CD4-positive, alpha-beta memory T cell (primary cell): ENCODE data around the gene TNS1. TPM values are rescaled to one million over a fixed set of nuclear protein-coding genes. Genes with fewer than 3 reads are reported as not detected.

Experiments used
- CTCF ChIA-PET: fragments of 350-600 bp; sonication (Branson Sonifier 250); formaldehyde crosslinking; loops from one replicate; lab custom pipeline; 2021; ENCODE audit warnings: inconsistent platforms; ENCODE audit not compliant: partially characterized antibody; lab: Charles Lee
- POLR2A ChIA-PET: fragments of 350-600 bp; sonication (Branson Sonifier 250); formaldehyde crosslinking; loops from one replicate; lab custom pipeline; 2021; ENCODE audit not compliant: partially characterized antibody; lab: Charles Lee
- DNase-seq, 5 donors: peaks; one replicate each; pipeline versions ENCODE4 v3.0.0 to v3.0.0-alpha.2; 2020 to 2022; ENCODE audit warnings: mixed read lengths in 1 of 5
- H3K27ac ChIP-seq: one replicate; pipeline ENCODE4 v1.7.0; 2013; ENCODE audit warnings: low read depth, low read length
- H3K27me3 ChIP-seq: 2 replicates; pipeline ENCODE4 v1.7.0; 2013; ENCODE audit warnings: mild to moderate bottlenecking, low read length, moderate library complexity; ENCODE audit not compliant: insufficient read depth
- H3K36me3 ChIP-seq: 2 replicates; pipeline ENCODE4 v1.7.0; 2013; ENCODE audit warnings: mild to moderate bottlenecking, low read length, moderate library complexity; ENCODE audit not compliant: insufficient read depth
- H3K4me1 ChIP-seq: 2 replicates; pipeline ENCODE4 v1.7.0; 2013; ENCODE audit warnings: mild to moderate bottlenecking, low read length, moderate library complexity; ENCODE audit not compliant: insufficient read depth
- H3K4me3 ChIP-seq, 2 donors: one replicate each; pipeline ENCODE4 v1.7.0; 2013; ENCODE audit warnings: low read length in 2 of 2, mild to moderate bottlenecking in 1 of 2
- H3K9me3 ChIP-seq, 2 donors: one replicate each; pipeline ENCODE4 v1.7.0; 2013; ENCODE audit warnings: low read length in 2 of 2, control low read depth in 1 of 2; ENCODE audit not compliant: control insufficient read depth in 1 of 2
- H3K27ac Mint-ChIP-seq, 7 donors: one replicate each; pipeline ENCODE4 v1.8.0; 2020 to 2021; ENCODE audit warnings: mixed read lengths in 7 of 7, mild to moderate bottlenecking in 6 of 7, inconsistent platforms in 3 of 7, moderate library complexity in 3 of 7
- H3K27me3 Mint-ChIP-seq, 2 donors: one replicate each; pipeline ENCODE4 v1.8.0; 2020 to 2021; ENCODE audit warnings: mixed read lengths in 2 of 2
- H3K36me3 Mint-ChIP-seq, 2 donors: one replicate each; pipeline ENCODE4 v1.8.0; 2020 to 2021; ENCODE audit warnings: mixed read lengths in 2 of 2, inconsistent platforms in 1 of 2, mild to moderate bottlenecking in 1 of 2
- H3K4me1 Mint-ChIP-seq, 4 donors: one replicate each; pipeline ENCODE4 v1.8.0; 2020 to 2021; ENCODE audit warnings: mixed read lengths in 4 of 4, mild to moderate bottlenecking in 1 of 4
- H3K4me3 Mint-ChIP-seq, 8 donors: one replicate each; pipeline ENCODE4 v1.8.0; 2020 to 2021; ENCODE audit warnings: mixed read lengths in 8 of 8, mild to moderate bottlenecking in 7 of 8, moderate library complexity in 6 of 8, inconsistent platforms in 3 of 8
- H3K9me3 Mint-ChIP-seq, 8 donors: one replicate each; pipeline ENCODE4 v1.8.0; 2020 to 2021; ENCODE audit warnings: mixed read lengths in 8 of 8, mild to moderate bottlenecking in 5 of 8, inconsistent platforms in 3 of 8, moderate library complexity in 1 of 8
- intact Hi-C: fragments of 100-400 bp; cut with micrococcal nuclease; formaldehyde crosslinking; loops from one replicate; pipeline ENCODE4 v1.15.1; 2023
- polyA plus RNA-seq, 2 donors: library from polyadenylated mRNA; unstranded; fragments of 300-500 nt; fragmentation: Illumina TruSeq; gene quantifications; one replicate each; pipeline ENCODE4 v1.2.3, GENCODE V29; 2021
- total RNA-seq, 2 experiments: library from RNA; stranded (reverse); gene quantifications; one replicate each; pipeline ENCODE4 v1.2.3, GENCODE V29; 2021

TNS1 gene
- total and polyA plus RNA-seq, 4 experiments from 2014 or later = 0.78 to 1.2 TPM; not detected in 2

DNA sequence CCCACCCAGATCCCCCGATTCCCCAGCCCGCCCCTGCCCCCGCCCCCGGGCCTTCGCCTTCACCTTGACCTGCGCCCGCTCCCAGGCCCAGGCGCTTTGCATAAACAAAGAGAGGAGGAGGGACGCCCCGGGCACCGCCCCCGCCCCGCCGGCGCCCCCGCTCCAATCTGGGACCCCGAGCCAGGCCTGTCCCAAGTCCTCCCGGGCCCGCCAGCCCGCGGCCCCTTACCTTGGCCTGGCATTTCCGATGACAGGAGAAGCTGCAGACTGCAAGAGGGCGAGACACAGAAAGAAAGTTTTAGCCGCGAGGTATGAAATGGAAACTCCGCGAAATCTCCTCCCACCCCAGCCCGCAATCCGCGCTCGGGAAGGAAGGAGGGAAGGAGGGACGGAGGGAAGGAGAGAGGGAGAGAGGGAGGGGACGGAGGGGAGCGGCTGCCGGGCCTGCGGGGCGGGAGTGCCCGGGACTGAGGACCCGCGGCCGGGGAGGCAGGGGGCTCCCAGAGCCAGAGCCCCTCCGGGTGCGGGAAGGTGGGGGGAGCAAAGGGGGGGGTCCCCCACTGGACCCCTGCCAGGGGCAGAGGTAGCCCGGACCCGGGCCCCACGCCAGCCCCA, 24.2 kb downstream of the TNS1 start:
- POLR2A ChIA-PET = no interaction called here

DNA sequence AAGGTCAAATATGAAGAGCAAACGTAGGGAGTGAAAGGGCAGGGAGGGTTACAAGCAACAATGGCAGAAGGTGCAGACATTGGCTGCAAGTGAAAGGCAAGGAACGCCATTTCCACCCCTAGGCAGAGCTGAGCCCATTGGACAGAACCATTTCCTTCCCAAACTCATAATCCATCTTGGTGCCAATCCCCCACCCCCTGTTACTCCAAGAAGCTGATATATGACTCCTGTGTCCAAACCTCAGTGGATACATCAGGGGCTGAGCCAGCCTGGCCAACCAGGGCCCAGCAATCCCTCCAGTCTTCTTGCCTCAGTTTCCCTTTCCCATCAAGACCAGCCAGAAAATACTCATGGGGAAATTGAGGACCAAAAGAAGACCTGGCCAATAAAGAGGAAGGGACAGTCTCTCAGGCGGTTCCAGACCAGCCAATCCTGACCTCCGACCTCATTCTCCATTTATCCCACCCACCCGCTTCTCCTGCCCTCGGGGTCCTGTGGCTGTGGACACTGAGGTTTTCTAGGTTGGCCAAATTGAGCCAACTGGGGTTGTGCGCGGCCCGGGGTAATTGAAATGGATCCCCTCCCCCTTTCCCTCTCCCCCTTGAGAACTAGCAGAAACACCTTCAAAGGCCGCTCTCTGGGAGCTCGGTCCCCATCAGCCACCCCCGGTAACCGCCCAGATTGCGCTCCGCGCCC, 24.8 kb downstream of the TNS1 start:
- no peaks in the 10 kb centered on the region for H3K27me3 ChIP-seq
- Mint-ChIP-seq H3K36me3 (no peaks in the 10 kb centered on the region), H3K9me3 (peaks cover 0 to 2% (median 0%) of the 10 kb centered on the region in 8 donors), H3K4me1 (peaks cover 0 to 3% (median 0%) of the 10 kb centered on the region in 4 donors), H3K4me3 (no peak overlapping the region), H3K27me3 (peaks cover 0 to 4% of the 10 kb centered on the region in 2 donors), H3K27ac (no peak overlapping the region)
- H3K36me3 ChIP-seq = no peaks in the 10 kb centered on the region
- no peak overlapping the region for H3K27ac ChIP-seq
- no peak overlapping the region for H3K4me3 ChIP-seq
- H3K9me3 ChIP-seq = no peaks in the 10 kb centered on the region
- ChIA-PET POLR2A (no interaction called here), CTCF (no interaction called here)
- DNase-seq = no peak
- intact Hi-C loops = no loop called here
- no peaks in the 10 kb centered on the region for H3K4me1 ChIP-seq

More for the DNA sequence above, 24.2 kb downstream of the TNS1 start:
- Mint-ChIP-seq H3K4me1 (peaks cover 0 to 3% (median 0%) of the 10 kb centered on the region in 4 donors), H3K36me3 (no peaks in the 10 kb centered on the region), H3K9me3 (peaks cover 0 to 2% (median 0%) of the 10 kb centered on the region in 8 donors), H3K27ac (no peak overlapping the region), H3K27me3 (peaks cover 0 to 1% of the 10 kb centered on the region in 2 donors), H3K4me3 (no peak overlapping the region)
- no peaks in the 10 kb centered on the region for H3K36me3 ChIP-seq
- intact Hi-C loops = no loop called here
- H3K27ac ChIP-seq = no peak overlapping the region
- DNase-seq = no peak
- H3K27me3 ChIP-seq = no peaks in the 10 kb centered on the region
- no peak overlapping the region for H3K4me3 ChIP-seq
- no peaks in the 10 kb centered on the region for H3K9me3 ChIP-seq
- CTCF ChIA-PET = no interaction called here
- no peaks in the 10 kb centered on the region for H3K4me1 ChIP-seq

DNA sequence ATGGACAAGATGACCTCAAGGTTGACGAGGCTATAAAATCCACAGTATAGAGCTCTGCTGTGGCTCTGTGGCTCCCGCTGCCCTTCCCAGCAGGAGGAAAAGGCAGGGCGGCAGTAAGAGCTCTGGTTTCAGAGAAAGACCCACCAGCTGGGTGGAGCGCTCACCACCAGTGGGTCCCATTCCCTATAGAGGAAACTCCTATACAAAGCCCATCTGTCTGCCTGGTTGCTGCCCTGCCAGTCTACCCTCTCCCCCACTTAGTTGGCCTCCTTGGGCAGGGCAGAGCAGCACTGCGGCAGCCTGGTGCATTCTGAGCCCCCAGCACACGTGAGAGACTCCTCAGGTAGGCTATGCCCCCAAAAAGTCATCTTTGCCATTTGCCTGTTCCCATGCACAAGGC, 26.5 kb downstream of the TNS1 start:
- ChIA-PET POLR2A (no interaction called here), CTCF (no interaction called here)
- Histone ChIP-seq H3K27ac (no peak overlapping the region), H3K4me3 (no peak overlapping the region), H3K27me3 (no peaks in the 10 kb centered on the region), H3K36me3 (no peaks in the 10 kb centered on the region), H3K9me3 (no peaks in the 10 kb centered on the region), H3K4me1 (no peaks in the 10 kb centered on the region)
- H3K4me3 Mint-ChIP-seq = no peak overlapping the region
- no peaks in the 10 kb centered on the region for H3K36me3 Mint-ChIP-seq
- DNase-seq = no peak
- peaks cover 0 to 3% (median 0%) of the 10 kb centered on the region in 4 donors for H3K4me1 Mint-ChIP-seq
- H3K27ac Mint-ChIP-seq = no peak overlapping the region
- peaks cover 1 to 7% of the 10 kb centered on the region in 2 donors for H3K27me3 Mint-ChIP-seq
- H3K9me3 Mint-ChIP-seq = peaks cover 0 to 2% (median 0%) of the 10 kb centered on the region in 8 donors
- intact Hi-C loops = no loop called here

DNA sequence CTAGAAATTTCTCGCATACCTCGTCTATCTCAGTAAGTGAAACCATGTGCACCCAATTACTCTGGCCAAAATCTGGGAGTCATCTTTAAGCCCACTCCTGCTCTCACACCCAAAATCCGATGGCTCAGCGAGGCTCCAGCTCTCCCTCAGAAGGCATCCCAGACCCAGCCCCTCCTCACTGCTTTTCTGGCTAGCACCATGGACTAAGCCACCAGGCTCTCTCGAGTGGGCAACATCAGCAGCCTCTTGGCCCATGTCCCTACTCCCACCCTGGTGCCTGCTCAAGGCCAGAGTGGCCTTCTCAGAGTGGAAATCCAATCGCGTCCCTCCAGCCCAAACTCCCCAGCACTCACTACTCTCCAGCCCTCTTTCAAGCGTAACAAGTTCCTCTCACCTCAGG, 27.2 kb downstream of the TNS1 start:
- Mint-ChIP-seq H3K4me1 (peaks cover 0 to 3% (median 0%) of the 10 kb centered on the region in 4 donors), H3K36me3 (no peaks in the 10 kb centered on the region), H3K27ac (no peak overlapping the region), H3K4me3 (no peak overlapping the region), H3K9me3 (peaks cover 0 to 2% (median 0%) of the 10 kb centered on the region in 8 donors), H3K27me3 (peaks cover 1 to 7% of the 10 kb centered on the region in 2 donors)
- no peaks in the 10 kb centered on the region for H3K9me3 ChIP-seq
- H3K27me3 ChIP-seq = no peaks in the 10 kb centered on the region
- no peak for DNase-seq
- POLR2A ChIA-PET = no interaction called here
- H3K27ac ChIP-seq = no peak overlapping the region
- CTCF ChIA-PET = no interaction called here
- intact Hi-C loops = no loop called here
- no peaks in the 10 kb centered on the region for H3K4me1 ChIP-seq
- H3K36me3 ChIP-seq = no peaks in the 10 kb centered on the region
- no peak overlapping the region for H3K4me3 ChIP-seq

DNA sequence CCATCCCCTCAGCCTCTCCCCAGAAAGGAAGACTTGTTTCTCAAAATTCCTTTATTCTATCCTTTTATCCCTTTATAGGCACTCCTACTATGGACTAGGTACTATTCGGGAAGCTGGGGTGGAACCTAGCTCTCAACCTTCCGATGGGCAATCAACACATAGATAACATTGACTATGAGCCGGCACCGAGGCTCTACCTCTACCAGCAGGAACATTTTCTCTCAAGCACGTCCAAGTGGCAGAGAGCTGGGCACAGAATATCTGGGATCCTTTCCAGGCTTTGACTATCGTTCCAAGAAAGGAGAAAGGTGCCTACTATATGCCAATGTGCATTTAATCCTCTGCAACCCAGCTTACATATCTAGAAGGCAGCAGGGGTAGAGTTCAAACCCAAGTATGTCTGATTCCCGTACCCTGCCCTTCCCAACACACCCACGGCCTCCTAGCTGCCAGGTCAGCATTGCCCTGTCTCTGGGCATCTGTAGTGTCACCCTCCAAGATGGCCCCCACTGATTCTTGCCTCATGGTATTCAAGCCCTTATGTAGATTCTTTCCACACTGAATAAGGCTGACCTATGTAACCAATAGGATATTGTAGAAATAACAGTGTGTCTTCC, 28.3 kb downstream of the TNS1 start:
- Mint-ChIP-seq H3K4me3 (no peak overlapping the region), H3K27me3 (peaks cover 7 to 9% of the 10 kb centered on the region in 2 donors), H3K9me3 (peaks cover 0 to 7% (median 0%) of the 10 kb centered on the region in 8 donors), H3K27ac (no peak overlapping the region), H3K36me3 (no peaks in the 10 kb centered on the region), H3K4me1 (peaks cover 0 to 3% (median 0%) of the 10 kb centered on the region in 4 donors)
- Histone ChIP-seq H3K4me3 (no peak overlapping the region), H3K9me3 (no peaks in the 10 kb centered on the region), H3K27ac (no peak overlapping the region), H3K4me1 (no peaks in the 10 kb centered on the region), H3K27me3 (no peaks in the 10 kb centered on the region), H3K36me3 (no peaks in the 10 kb centered on the region)
- intact Hi-C loops = no loop called here
- no peak for DNase-seq
- ChIA-PET POLR2A (no interaction called here), CTCF (no interaction called here)

DNA sequence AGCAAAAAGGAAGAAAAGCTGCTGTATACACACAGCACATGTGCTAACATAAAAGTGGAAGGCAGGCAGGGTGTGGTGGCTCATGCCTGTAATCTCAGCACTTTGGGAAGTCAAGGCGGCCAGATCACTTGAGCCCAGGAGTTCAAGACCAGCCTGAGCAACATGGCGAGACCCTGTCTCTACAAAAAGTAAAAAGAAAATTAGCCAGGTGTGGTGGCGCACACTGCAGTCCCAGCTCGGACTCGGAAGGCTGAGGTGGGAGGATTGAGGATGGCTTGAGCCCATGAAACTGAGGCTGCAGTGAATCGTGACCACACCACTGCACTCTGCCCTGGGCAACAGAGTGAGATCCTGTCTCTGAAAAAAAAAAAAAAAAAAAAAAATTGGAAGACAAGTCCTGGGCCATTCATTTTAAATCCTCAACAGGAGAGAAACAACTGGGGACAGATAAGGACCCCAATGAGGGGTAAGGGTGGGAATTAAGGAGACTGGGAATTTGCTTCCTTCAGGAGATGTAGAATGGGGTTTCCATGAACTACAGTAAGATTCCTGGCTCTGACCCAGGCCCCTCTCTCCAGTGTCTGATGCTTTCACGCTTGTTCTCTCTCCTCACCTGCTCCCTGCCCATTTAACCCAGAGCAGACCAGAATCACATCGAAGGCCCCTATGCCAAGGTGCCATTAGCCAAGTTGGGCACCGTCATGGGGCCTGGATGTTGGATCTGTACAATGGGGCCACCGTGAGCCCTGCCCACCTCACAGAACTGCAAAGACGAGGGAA, 29.6 kb downstream of the TNS1 start:
- Mint-ChIP-seq H3K4me1 (no peaks in the 10 kb centered on the region), H3K27ac (no peak overlapping the region), H3K27me3 (peaks cover 8 to 9% of the 10 kb centered on the region in 2 donors), H3K36me3 (no peaks in the 10 kb centered on the region), H3K4me3 (no peak overlapping the region), H3K9me3 (peaks cover 0 to 8% (median 0%) of the 10 kb centered on the region in 8 donors)
- Histone ChIP-seq H3K27ac (no peak overlapping the region), H3K27me3 (no peaks in the 10 kb centered on the region), H3K4me3 (no peak overlapping the region), H3K4me1 (no peaks in the 10 kb centered on the region), H3K36me3 (no peaks in the 10 kb centered on the region), H3K9me3 (no peaks in the 10 kb centered on the region)
- DNase-seq = no peak
- POLR2A ChIA-PET = no interaction called here
- intact Hi-C loops = no loop called here
- CTCF ChIA-PET = no interaction called here

DNA sequence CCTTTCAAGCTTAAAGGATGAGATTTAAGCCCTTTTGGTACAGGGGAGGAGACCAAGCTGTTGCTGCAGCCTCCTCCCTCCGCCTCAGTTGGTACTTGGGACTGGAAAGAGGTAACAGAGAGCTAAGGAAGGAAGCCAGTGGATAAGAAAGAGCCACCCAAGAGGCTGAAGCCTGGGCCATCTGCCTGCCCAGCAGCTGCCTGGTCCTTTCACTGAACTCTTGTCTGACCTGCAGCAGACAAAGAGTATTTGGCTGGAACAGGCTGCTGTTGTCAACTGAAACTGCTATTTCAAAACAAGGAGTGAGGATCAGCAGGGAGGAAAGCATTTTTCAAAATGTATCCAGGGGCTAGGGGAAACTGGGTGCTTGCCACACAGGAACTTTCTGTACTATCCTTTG, 30.3 kb downstream of the TNS1 start:
- no peak overlapping the region for H3K4me3 Mint-ChIP-seq
- CTCF ChIA-PET = no interaction called here
- intact Hi-C loops = no loop called here

More for the DNA sequence above, 30.3 kb downstream of the TNS1 start:
- Mint-ChIP-seq H3K27ac (no peak overlapping the region), H3K9me3 (peaks cover 0 to 8% (median 0%) of the 10 kb centered on the region in 8 donors), H3K27me3 (peaks cover 8 to 13% of the 10 kb centered on the region in 2 donors), H3K4me1 (no peaks in the 10 kb centered on the region), H3K36me3 (no peaks in the 10 kb centered on the region)
- Histone ChIP-seq H3K36me3 (no peaks in the 10 kb centered on the region), H3K4me1 (no peaks in the 10 kb centered on the region), H3K4me3 (no peak overlapping the region), H3K27ac (no peak overlapping the region), H3K9me3 (no peaks in the 10 kb centered on the region), H3K27me3 (no peaks in the 10 kb centered on the region)
- DNase-seq = no peak
- POLR2A ChIA-PET = no interaction called here
